ENCODE measurements around the gene SLC2A3.
A peak's percentile ranks its signal among the peaks of the same experiment; 100 is the strongest.
"Not testable (repeated sequence)": the region's sequence is repeated elsewhere in the genome, so short reads cannot be mapped to it uniquely, and the experiment has no call there.

Gene SLC2A3

DNA sequence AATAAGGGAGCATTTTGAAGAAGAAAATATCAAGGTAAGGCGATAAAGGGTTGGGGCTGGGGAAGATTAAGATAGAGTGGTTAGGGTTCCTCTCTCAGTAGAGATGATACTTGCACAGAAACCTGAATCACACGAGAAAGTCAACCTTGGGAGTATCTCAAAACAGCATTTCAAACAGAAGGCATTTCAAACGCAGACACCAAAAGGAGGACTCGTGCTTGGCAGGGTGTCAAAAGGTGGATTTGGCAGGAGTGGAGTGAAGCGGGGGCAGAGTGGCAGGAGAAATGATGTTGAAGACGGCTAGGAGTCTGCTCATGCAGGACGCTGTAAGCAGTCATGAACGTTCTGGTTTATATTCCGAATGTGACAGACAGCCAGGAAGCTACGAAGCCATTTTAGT, 18.4 kb upstream of the SLC2A3 start:
- not testable (repeated sequence) for DNase-seq (ENCODE audit: extremely low spot score, insufficient read length, low read depth); FAIRE-seq

DNA sequence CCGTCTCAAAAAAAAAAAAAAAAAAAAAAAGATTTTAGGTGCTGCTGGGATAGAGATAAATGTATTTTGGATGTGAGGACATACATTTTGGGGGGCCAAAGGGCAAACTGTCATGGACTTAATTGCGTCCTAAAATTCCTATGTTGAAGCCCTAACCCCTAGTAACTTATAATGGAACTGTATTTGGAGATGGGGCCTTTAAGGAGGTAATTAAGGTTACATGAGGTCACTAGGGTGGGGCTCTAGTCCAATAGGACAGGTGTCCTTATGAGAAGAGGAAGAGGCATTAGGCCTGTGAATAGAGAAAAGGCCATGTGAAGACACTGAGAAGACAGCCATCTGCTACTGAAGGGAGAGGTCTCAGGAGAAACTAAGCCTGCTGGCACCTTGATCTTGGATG, 17.9 kb upstream of the SLC2A3 start:
- not testable (repeated sequence) for DNase-seq (ENCODE audit: extremely low spot score, insufficient read length, low read depth); FAIRE-seq

DNA sequence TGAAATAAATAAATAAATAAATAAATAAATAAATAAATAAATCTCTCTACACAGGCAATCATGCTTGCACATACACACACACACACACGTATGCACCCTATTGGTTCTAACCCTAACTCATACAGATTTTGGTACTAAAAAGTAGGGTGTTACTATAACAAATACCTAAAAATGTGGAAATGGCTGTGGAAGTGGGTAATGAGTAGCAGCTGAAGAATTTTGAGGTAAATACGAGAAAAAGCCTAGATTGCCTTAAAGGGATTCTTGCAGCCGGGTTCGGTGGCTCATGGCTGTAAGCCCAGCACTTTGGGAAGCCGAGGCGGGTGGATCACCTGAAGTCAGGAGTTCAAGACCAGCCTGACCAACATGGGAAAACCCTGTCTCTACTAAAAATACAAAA, 15.7 kb upstream of the SLC2A3 start:
- DNase-seq (ENCODE audit: extremely low spot score, insufficient read length, low read depth): no peak
- FAIRE-seq: no peak

DNA sequence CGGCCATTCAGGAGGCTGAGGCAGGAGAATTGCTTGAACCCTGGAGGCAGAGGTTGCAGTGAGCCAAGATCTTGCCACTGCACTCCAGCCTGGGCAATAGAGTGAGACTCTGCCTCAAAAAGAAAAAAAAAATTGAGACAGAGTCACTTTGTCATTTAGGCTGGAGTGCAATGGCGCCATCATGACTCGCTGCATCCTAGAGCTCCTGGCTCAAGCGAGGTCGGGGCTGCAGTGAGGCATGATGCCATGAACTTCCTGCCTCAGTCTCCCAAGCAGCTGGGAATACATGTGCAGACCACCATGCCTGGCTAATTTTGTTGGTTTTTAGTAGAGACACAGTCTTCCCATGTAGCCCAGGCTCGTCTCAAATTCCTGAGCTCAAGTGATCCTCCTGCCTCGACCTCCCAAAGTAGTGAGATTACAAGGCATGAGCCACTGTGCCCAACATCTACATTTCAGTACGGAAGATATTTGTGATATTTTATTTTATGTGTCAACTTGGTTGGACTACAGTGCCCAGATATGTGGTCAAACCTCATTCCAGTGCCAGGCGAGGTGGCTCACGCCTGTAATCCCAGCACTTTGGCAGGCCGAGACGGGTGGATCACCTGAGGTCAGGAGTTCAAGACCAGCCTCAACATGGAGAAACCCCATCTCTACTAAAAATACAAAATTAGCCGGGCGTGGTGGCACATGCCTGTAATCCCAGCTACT, 14.4 kb upstream of the SLC2A3 start:
- not testable (repeated sequence) for DNase-seq (ENCODE audit: extremely low spot score, insufficient read length, low read depth); FAIRE-seq

DNA sequence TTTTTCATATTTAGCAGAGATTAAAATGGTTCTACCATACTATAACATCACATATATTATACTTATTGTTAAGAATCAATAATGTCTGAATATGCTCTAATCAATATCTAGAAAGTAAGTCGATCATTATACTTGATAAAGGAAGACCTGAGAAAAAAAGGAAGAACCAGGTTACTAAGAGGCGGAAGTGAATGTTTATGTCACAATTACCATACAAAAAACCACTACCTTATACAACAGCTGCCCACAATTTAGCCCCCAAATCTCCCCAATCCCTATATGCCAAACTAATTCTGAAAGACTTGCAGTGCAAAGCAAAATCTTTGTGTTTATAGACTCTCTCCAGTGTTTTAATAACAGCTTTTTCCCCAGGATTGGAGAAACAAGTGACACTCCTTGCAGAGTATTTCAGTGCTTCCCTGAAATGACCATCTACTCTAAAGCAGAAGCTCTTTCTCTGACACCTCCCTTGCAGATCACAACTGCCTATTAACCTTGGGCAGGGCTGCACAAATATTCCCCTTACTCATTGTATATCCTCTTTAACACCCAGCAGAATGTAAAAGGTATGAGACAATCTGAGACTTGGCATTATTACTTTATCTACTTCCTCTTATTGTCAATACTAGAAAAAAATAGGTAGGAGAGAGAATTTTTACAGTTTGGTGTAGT, 12.7 kb upstream of the SLC2A3 start:
- no peak for DNase-seq (ENCODE audit: extremely low spot score, insufficient read length, low read depth)
- FAIRE-seq: no peak

DNA sequence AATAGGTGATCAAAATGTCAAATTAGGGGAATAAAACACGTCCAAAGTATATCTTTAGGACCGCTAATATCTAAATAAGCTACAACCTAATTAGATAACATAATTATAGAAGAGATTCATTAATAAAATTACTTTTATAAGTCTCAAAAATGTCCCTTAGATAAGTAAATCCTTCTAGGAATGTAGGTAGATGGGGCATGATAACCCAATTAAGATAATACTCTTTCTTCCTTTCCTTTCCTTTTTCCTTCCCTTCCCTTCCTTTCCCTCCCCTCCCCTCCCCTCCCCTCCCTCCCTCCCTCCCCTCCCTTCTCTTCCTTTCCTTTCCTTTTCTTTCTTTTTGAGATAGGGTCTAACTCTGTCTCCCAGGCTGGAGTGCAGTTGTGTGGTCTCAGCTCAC, 11.0 kb upstream of the SLC2A3 start:
- DNase-seq (ENCODE audit: extremely low spot score, insufficient read length, low read depth): no peak
- FAIRE-seq: no peak

DNA sequence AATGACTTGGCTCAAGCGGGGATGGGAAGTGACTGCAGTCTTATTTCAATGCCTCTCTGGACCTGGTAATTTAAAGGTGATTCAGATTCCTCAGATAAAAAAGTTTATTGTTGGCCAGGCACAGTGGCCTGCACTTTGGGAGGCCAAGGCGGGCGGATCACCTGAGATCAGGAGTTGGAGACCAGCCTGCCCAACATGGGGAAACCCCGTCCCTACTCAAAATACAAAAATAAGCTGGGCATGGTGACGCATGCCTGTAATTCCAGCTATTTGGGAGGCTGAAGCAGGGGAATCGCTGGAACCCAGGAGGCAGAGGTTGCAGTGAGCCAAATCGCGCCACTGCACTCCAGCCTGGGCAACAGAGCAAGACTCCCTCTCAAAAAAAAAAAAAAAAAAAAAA, 8.8 kb upstream of the SLC2A3 start:
- not testable (repeated sequence) for DNase-seq (ENCODE audit: extremely low spot score, insufficient read length, low read depth); FAIRE-seq

DNA sequence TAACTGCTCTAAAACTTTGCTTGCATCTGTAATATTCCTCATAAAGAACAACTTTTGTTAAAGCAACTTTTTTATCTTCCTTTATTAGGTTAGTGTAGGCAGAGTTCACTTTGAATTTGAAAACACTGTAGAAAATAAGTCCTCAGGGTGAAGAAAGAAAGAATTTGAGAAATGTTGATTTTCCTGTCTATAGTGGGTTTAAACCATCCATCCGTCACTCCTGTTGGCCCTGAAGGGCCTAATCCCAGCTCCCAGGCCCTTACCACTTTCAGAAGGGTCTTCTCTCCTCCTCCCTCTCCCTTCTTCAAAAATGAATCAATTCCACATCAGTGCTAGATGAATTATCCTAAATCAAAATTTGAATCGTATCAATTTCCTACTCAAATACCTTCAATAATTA, 4.9 kb upstream of the SLC2A3 start:
- FAIRE-seq: no peak
- no peak for DNase-seq (ENCODE audit: extremely low spot score, insufficient read length, low read depth)

DNA sequence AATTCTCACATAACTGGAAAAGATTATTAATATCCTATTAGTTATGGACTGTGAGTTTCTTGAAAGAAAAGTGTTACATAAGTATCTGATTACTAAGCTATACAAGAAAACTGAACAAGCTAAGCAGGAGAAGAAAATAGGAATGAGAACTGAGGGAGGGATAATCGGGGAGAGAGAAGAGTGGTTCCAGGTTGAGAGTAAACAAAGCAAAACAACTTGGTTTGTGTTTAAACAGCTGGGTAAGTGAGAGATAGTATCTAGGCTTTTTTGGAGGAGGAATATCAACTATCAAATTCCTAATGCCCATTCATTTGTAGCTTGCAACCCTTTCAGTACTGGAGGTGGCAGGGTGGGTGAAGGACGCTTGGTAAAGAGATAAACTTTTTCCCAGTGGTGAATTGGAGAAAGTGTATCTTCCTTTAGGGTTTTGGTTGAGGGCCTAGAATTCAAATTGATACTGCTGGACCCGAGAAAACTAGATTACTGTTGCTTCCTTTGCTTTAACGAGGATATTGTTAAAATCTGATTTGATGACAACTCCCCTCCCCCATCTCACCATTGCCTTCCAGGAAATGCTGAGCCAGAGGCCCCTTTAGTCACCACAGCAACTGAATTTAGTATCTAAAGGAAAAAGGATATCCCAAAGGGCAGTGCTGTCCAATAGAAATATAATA, 2.0 kb upstream of the SLC2A3 start:
- DNase-seq (ENCODE audit: extremely low spot score, insufficient read length, low read depth) (no peak), FAIRE-seq (no peak)

DNA sequence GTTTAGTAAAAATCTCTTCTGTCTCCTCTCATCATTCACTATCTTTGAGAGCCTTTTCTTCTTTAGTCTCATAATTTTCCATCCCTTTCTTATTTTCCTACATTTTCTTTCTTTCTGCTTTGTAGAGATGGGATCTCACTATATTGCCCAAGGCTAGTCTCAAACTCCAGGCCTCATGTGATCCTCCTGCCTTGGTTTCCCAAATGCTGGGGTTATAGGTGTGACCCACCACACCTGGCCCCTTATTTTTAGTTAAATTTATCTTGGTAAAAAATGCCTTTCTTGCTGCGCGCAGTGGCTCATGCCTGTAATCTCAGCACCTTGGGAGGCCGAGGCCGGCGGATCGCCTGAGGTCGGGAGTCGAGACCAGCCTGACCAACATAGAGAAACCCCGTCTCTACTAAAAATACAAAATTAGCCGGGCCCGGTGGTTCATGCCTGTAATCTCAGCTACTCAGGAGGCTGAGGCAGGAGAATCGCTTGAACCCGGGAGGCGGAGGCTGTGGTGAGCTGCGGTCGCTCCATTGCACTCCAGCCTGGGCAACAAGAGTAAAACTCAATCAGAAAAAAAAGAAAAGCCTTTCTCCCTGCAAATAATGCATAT, 996 bp downstream of the SLC2A3 start:
- DNase-seq (ENCODE audit: extremely low spot score, insufficient read length, low read depth): no peak
- no peak for FAIRE-seq

DNA sequence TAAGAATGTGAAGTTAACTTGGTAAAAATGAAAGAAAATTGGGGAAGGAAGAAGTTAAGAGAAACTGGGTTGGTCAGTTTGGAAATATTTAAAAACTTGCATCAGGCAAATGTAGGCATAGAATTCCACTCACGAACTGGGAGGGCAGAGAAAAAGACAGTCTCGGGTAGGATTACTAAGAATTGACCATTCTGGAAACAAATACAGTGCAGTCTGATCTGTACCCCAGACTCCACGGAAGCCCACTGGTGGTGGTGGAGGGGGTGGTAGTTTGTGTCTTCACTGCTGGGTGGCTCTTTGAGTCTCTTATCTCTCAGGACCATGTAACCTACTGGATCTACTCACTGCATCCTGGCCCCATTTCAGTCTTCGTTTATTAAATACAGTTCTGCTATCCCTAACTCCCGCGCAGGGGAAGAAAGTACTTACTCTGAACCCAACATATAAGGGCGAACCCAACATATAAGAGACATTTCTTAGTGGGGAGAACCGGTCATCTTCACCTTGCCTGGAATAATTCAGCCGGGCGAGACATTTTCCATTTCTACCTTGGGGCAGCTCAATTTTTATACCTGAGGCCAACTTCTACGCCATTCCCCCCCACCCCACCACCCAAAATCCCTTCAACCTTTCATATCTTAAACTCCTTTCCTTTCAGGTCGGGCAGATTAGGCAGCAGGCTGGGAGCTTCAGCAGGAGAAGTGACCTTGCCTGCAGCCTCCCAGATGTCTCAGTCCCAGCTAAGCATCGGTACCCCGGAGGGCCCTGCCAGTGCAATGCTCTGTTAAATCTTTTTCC, 1.7 kb downstream of the SLC2A3 start:
- DNase-seq (ENCODE audit: extremely low spot score, insufficient read length, low read depth) (no peak), FAIRE-seq (no peak)

DNA sequence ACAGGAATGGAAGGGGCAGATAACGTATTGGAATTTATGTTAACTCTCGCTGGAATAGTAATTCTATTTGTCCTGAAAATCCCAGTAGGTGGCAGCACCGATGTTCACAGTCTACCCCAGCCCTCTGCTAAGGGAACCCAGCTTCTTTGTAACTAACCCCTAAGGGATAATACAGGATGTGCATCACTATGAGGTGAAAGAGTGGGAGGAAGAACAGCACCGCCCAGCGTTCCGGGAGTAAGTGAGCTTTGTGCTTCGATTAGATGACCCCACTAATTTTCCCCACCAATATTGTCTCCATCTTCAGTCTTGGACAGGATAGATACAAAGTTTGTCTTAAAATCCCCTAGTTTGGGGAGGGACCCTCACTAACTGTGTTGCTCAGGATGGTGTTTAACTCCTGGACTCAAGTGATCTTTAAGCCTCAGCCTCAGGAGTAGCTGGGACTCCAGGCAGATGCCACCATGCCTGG, 2.7 kb downstream of the SLC2A3 start:
- DNase-seq (ENCODE audit: extremely low spot score, insufficient read length, low read depth): peak; percentile 79
- peak; percentile 98 for FAIRE-seq

DNA sequence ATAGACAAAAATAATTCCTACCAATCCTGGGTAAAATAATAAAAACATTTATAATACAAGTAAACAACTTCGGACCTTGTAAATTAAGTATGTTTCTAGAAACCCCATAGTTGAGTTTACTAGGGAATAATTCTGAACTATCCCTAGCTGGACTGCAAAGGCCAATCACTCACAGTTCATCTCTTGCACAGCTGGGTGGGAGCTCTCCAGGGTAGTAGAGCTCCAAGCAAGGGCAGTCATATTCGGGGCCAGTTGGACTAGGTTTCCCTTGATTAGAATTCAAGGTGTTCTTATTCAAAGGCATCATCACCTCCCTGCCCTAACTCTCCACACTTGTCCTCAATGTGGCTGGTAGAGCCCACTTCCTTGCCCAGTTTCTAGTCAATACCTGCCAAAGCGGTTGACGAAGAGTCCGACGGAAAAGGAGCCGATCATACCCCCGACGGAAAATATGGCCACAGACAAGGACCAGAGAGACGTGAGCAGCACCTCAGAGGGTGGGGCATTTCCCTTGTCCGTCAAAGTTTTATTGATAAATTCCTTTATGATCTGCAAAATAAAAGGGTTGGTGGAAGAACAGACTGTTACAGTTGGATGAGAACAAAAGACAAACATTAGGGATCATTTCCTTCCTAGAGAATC, 3.3 kb downstream of the SLC2A3 start:
- not testable (repeated sequence) for DNase-seq (ENCODE audit: extremely low spot score, insufficient read length, low read depth); FAIRE-seq

DNA sequence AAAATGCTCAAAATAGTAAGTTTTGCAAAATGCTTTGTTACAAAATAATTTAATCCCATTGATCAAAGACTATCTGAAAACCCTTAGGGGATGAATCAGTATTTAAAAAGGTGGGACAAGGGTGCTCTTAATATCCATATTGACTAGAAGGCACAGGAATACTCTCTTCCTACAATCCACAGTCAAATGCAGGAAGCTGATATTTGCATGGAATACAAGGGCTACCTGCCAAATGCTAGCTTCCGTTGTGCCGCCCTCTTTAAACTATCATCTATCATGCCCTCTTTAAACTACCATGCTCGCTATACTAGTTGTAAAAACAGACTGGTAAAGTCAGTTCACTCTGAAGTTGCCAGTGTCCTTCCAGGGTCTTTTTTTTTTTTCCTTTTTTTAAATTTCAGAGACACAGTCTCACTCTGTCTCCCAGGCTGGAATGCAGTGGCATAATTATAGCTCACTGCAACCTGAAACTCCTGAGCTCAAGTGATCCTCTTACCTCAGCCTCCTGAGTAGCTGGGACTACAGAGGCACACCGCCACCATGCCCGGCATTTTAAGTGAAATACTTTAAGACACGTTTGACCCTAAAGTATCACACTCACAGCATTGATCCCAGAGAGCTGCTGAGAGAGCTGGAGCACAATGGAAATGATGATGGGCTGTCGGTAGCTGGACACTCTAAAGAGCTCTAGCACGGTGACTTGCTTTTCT, 6.7 kb downstream of the SLC2A3 start:
- DNase-seq (ENCODE audit: extremely low spot score, insufficient read length, low read depth) (no peak), FAIRE-seq (no peak)

DNA sequence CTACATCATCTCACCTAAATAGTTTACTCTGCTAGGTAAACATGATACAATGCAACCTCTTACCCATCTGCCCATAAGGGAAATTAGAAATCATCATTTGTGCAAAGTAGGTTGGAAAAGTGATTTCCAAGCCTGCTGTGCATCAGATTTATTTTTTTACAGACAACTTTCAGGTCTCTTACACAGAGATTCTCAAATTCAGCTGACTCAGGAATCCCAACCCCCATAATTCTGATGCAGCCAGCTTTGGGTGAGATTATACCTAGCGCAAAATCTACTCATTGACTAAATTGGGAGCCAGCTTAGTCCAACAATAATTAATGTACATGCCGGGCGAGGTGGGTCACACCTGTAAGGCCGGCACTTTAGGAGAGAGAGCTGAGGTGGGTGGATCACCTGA, 8.5 kb downstream of the SLC2A3 start:
- FAIRE-seq (no peak), DNase-seq (ENCODE audit: extremely low spot score, insufficient read length, low read depth) (no peak)

DNA sequence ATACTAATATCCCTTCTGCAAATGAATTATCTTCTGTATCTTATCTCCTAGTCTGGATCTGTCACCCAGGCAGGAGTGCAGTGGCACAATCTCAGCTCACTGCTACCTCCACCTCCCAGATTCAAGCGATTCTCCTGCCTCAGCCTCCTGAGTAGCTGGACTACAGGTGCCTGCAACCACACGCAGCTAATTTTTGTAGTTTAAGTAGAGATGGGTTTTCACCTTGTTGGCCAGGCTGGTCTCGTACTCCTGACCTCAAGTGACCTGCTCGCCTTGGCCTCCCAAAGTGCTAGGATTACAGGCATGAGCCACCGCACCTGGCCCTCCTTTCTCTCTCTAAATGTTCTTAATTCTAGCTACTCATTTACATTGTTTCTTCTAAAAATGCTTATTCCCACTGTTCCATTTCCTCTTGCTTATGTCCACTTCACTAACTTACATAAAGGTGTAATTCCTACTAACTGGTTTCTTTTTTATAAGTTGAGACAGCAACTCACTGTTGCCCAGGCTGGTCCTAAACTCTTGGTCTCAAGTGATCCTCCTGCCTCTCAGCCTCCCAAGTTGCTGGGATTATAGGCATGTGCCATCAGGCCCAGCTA, 9.8 kb downstream of the SLC2A3 start:
- not testable (repeated sequence) for DNase-seq (ENCODE audit: extremely low spot score, insufficient read length, low read depth); FAIRE-seq

DNA sequence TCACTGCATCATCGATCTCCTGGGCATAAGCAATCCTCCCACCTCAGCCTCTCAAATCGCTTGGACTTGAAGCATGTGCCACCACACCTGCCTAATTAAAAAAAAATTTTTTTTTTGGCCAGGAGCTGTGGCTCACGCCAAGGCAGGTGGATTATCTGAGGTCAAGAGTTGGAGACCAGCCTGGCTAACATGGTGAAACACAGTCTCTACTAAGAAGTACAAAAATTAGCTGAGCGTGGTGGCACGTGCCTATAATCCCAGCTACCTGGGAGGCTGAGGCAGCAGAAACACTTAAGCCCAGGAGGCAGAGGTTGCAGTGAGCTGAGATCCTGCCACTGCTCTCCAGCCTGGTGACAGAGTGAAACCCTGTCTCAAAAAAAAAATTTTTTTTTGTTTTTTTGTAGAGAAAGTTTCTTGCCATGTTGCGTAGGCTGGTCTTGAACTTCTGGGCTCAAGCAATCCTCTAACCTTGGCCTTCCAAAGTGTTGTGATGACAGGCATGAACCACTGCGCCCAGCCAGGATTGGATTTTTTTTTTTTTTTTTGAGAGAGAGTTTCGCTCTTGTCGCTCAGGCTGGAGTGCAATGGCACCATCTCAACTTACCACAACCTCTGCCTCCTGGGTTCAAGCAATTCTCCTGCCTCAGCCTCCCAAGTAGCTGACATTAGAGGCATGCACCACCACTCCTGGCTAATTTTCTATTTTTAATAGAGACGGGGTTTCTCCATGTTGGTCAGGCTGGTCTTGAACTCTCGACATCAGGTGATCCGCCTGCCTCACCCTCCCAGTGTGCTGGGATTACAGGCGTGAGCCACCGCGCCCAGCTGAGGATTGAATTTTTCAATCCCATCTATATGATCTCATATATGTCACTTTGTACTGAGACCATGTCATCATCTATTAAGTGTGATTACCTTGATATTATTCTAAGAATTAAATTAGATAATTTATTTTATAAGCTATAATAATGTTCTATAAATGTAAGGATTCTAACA, 12.4 kb downstream of the SLC2A3 start:
- FAIRE-seq (no peak), DNase-seq (ENCODE audit: extremely low spot score, insufficient read length, low read depth) (no peak)
